ENCODE measurements around the gene BCL2.

The BCL2 gene

DNA sequence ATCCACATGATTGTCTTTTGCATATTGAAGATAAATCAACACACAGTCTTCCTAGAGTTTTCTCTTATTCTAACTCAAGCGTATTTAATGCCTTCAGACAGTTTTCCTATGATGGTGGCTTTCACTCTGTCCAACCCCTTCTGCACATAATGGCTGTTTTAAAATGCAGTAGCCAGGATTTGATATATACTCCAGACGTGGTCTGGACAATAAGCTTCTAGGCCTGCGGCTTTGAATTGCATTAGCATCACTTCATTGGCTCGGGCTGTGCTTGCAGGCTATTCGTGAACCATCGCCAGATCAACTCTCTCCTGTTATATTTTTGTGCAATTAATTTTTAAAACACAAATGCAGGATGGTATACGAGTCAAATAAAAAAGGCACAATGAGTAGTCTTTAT, 235.3 kb downstream of the BCL2 start:
- CTCF ChIA-PET: no interaction called here
- DNase-seq (ENCODE audit: low spot score): no peak
- TF ChIP-seq, protein P1, sequence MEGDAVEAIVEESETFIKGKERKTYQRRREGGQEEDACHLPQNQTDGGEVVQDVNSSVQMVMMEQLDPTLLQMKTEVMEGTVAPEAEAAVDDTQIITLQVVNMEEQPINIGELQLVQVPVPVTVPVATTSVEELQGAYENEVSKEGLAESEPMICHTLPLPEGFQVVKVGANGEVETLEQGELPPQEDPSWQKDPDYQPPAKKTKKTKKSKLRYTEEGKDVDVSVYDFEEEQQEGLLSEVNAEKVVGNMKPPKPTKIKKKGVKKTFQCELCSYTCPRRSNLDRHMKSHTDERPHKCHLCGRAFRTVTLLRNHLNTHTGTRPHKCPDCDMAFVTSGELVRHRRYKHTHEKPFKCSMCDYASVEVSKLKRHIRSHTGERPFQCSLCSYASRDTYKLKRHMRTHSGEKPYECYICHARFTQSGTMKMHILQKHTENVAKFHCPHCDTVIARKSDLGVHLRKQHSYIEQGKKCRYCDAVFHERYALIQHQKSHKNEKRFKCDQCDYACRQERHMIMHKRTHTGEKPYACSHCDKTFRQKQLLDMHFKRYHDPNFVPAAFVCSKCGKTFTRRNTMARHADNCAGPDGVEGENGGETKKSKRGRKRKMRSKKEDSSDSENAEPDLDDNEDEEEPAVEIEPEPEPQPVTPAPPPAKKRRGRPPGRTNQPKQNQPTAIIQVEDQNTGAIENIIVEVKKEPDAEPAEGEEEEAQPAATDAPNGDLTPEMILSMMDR (conservative IDR thresholded peaks at IDR 0.05; ENCODE audit: low read depth): no peak
- H3K27ac ChIP-seq: no peak overlapping the region
- POLR2A ChIA-PET (ENCODE audit: low non-redundant PET): no interaction called here

DNA sequence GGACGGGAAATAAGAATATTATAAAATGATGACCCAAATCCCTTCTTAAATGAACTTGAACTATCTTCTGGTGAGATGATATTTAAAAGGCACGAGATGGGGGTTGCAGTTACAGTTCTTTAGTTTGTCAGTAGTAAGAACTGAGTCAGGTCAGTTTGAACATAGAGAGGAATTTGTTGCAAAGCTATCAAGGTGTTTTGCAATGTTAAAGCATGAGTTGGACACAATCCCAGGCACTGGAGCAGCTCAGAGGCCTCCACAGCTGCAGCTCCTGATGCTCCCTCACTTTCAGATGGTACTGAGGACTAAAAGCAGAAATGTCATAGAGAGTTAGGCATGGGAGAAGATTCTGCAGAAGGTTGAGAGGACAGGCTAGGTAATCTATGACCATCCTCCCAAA, 236.0 kb downstream of the BCL2 start:
- CTCF ChIA-PET: no interaction called here
- POLR2A ChIA-PET (ENCODE audit: low non-redundant PET): no interaction called here
- no peak overlapping the region for H3K27ac ChIP-seq
- DNase-seq (ENCODE audit: low spot score): no peak
- TF ChIP-seq, protein P1 (conservative IDR thresholded peaks at IDR 0.05; ENCODE audit: low read depth): no peak

DNA sequence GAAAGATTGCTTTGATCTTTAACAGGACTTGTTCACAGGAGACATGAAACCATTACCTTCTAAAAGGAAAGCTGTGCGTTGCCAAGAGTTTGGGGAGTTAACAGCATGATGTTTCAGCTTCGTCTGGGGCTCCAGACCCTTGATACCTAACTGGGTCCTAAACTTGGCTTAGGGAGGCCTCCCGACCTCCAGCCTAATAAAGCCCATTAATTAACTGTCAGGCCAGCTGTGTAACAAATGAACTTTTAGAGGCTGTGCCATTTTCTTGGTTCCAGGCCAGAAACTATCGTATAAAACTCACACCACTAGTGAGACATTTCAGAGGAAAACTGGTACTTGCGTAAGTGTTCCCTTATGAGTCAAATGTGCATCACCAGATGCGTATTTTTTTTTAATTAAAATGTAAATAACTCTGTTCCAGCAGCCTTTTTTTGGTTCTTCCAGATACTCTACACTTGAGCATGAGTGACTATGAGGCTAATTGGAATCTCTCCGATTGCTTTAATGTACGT, 236.5 kb downstream of the BCL2 start:
- ChIA-PET POLR2A (ENCODE audit: low non-redundant PET) (no interaction called here), CTCF (no interaction called here)
- peak; percentile 49 for DNase-seq (ENCODE audit: low spot score)

DNA sequence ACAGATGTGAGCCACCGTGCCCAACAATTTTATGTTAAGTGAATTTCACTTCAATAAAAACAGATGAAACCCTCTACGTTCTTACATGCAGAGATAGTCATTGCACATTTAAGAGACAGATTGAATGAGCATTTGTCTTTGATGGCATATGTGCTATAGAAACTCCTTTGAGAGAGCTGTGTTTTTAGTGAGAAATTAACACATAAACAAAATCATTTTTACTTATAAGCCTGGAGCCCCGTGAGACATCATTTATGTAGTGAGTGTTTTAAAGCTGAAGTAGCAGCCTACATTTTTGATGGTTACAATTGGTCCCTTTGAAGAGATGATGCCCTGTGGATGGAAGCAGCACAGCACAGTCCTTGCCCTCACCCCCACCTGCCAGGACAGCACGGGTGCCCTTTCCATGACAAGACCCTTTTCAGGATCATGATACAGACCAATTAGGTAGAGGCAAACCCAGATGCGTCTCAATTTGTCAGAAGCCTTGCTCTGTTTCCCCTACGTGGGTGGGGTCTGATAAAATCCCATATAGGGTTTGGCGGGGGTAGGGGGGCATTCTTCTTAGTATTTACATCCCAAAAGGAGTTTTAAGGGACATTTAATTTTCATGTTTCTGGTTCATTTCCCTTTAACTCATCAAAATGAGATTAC, 237.1 kb downstream of the BCL2 start:
- CTCF ChIA-PET: no interaction called here
- TF ChIP-seq, protein P1 (conservative IDR thresholded peaks at IDR 0.05; ENCODE audit: low read depth): no peak
- no peak for DNase-seq (ENCODE audit: low spot score)
- no peak overlapping the region for H3K27ac ChIP-seq
- POLR2A ChIA-PET (ENCODE audit: low non-redundant PET): no interaction called here

More for the DNA sequence above, 236.5 kb downstream of the BCL2 start:
- TF ChIP-seq, protein P1 (conservative IDR thresholded peaks at IDR 0.05; ENCODE audit: low read depth): no peak
- H3K27ac ChIP-seq: no peak overlapping the region

DNA sequence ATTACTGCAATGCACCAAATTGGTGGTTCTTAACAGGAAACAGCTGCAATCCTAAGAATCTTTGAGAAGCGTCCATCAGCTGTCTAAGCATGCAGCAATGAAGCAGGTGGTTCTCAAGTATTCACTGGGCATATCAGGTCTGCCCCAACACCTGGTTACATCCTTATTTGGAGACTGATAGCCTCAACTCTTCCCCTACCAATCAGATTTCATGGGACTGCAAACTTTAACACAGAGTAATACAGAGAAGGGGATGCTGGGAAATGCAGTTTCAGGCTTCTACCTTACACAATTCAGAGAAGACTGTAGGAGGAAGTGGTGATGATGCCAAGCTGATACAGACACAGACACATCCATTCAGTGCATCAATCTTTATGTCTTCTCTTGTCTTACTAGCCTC, 240.5 kb downstream of the BCL2 start:
- ChIA-PET POLR2A (ENCODE audit: low non-redundant PET) (no interaction called here), CTCF (no interaction called here)
- TF ChIP-seq, protein P1 (conservative IDR thresholded peaks at IDR 0.05; ENCODE audit: low read depth): no peak
- no peak for DNase-seq (ENCODE audit: low spot score)
- no peak overlapping the region for H3K27ac ChIP-seq

DNA sequence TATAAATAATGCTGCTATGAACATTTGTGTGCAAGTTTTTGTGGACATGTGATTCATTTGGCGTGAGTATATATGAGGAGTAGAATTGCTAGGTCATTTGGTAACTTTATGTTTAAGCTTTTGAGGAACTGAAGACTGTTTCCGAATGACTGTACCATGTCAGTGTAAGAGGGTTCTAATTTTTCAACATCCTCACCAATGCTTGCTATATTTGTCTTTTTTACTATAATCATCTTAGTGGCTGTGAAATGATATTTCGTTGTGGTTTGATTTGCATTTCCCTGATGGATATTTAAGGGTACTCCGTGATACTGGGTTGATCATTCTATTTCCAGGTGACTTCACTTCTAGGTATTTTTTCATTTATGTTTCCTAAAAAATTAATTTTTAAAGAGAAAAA, 241.1 kb downstream of the BCL2 start:
- ChIA-PET POLR2A (ENCODE audit: low non-redundant PET) (no interaction called here), CTCF (no interaction called here)
- no peak overlapping the region for H3K27ac ChIP-seq
- TF ChIP-seq, protein P1 (conservative IDR thresholded peaks at IDR 0.05; ENCODE audit: low read depth): no peak
- no peak for DNase-seq (ENCODE audit: low spot score)

Measured in RWPE1 (cell line).